Measurements from ENCODE around the gene PRICKLE2. TPM values are rescaled to one million over a fixed set of nuclear protein-coding genes. Genes with fewer than 3 reads are reported as not detected.

PRICKLE2 gene
- total RNA-seq, 1 experiment from 2014 or later: 3.2 TPM

GRCh38 chr3:64070704-64071103, 154.6 kb downstream of the PRICKLE2 start:
- no peaks in the 10 kb centered on the region for H3K79me1 ChIP-seq (ENCODE audit: insufficient read depth, low read depth, low read length, poor library complexity, severe bottlenecking)
- H3K27ac Mint-ChIP-seq: no peak overlapping the region
- no peak overlapping the region for H2AK5ac ChIP-seq (ENCODE audit: insufficient read length, low read length)
- no peak overlapping the region for H4K91ac ChIP-seq (ENCODE audit: insufficient read length, low read depth, low read length)
- TF ChIP-seq CTCF (conservative IDR thresholded peaks at IDR 0.05): no peak
- no peak overlapping the region for H4K8ac ChIP-seq (replicated peaks; ENCODE audit: insufficient read length, low read depth, low read length)
- no peaks in the 10 kb centered on the region for H3K79me2 ChIP-seq (ENCODE audit: insufficient read depth, low read length)
- H2BK5ac ChIP-seq (ENCODE audit: insufficient read length, low read length): no peak overlapping the region
- no peak overlapping the region for H3K4me3 Mint-ChIP-seq
- no peak overlapping the region for H2BK120ac ChIP-seq (ENCODE audit: low read depth, low read length, poor library complexity, severe bottlenecking)
- H4K5ac ChIP-seq (ENCODE audit: insufficient read length, low read depth, low read length): no peak overlapping the region
- H3K36me3 Mint-ChIP-seq (ENCODE audit: insufficient read depth in 1 of 3, low read depth in 3 of 3): no peaks in the 10 kb centered on the region
- H3K9me3 Mint-ChIP-seq: no peaks in the 10 kb centered on the region; a peak in 2 of 5 replicates
- H2BK20ac ChIP-seq (ENCODE audit: low read depth, low read length, poor library complexity, severe bottlenecking): no peak overlapping the region
- no peak for DNase-seq
- no peak overlapping the region for H3K4me2 ChIP-seq (ENCODE audit: insufficient read depth, insufficient read length, low read length)
- no peaks in the 10 kb centered on the region for H4K20me1 ChIP-seq (ENCODE audit: control insufficient read depth, insufficient read depth, insufficient read length)
- H3K56ac ChIP-seq (ENCODE audit: insufficient read length, low read depth, low read length): no peak overlapping the region
- peaks cover 0 to 11% of the 10 kb centered on the region in 2 experiments; a peak in 2 of 4 replicates for H3K4me1 Mint-ChIP-seq
- peaks cover 1% of the 10 kb centered on the region for H3K27me3 Mint-ChIP-seq (ENCODE audit: low read depth)
- no peak overlapping the region for H2AFZ ChIP-seq (ENCODE audit: low read length)
- no peak overlapping the region for H3T11ph ChIP-seq (ENCODE audit: low read length)
- H3K14ac ChIP-seq (ENCODE audit: insufficient read depth, low read length): no peak overlapping the region
- H2BK12ac ChIP-seq (ENCODE audit: insufficient read length, low read depth, low read length): no peak overlapping the region
- no peaks in the 10 kb centered on the region for H3K23me2 ChIP-seq (ENCODE audit: insufficient read length, low read depth, low read length, poor library complexity, severe bottlenecking)
- H3K4me1 ChIP-seq (ENCODE audit: insufficient read depth, low read length): no peaks in the 10 kb centered on the region
- no peak overlapping the region for H3K9ac ChIP-seq (ENCODE audit: extremely low read depth, insufficient read length, low read length)
- H3K18ac ChIP-seq (ENCODE audit: insufficient read length, low read depth, low read length): no peak overlapping the region
- H3K9me3 ChIP-seq (ENCODE audit: control insufficient read depth, low read depth, low read length): no peaks in the 10 kb centered on the region
- no peak overlapping the region for H3K23ac ChIP-seq (ENCODE audit: insufficient read length, low read depth, low read length)
- no peak overlapping the region for H3K27ac ChIP-seq (ENCODE audit: insufficient read length, low read depth, low read length)
- H3K27me3 ChIP-seq (ENCODE audit: insufficient read depth, low read length): no peaks in the 10 kb centered on the region; the same call in 1 of the 2 replicates
- no peak overlapping the region for H3K4ac ChIP-seq (ENCODE audit: low read depth, low read length)
- no peak overlapping the region for H2BK15ac ChIP-seq (ENCODE audit: low read depth, low read length)
